NCI-H187 (cell line): ENCODE measurements around the gene IGFALS.

Source experiments
- DNase-seq, 2 experiments: peaks; one replicate each; lab custom pipeline; 2025; lab: John Stamatoyannopoulos, UW

The IGFALS gene

GRCh38 chr16:1793578-1794220, at the start of gene IGFALS:
TSS of gene IGFALS (minus strand) at chr16:1793705. CDS start at chr16:1793652, 53 bp downstream.
- DNase-seq, result no peak

DNA sequence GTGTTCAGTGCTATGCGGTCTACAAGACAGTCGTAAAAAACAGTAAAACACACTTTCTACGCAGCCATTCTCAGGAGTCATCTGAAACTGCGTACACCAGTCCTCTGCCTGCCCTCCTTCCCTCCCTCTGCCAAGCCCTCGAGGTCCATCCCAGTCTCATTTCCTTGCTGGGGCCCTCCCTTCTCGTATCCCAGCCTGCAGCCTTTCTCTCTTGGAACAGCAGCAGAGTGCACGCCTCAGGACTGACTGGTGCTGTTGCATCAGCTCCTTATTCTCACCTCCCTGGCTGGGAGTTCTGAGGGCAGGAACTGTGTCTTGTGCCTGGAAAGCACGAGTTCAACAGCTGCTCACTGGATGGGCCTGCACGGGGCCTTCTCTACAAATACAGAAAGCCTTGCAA, 46.0 kb upstream of the IGFALS start:
- no peak for DNase-seq

GRCh38 chr16:1834096-1834495, 40.6 kb upstream of the IGFALS start:
- no peak for DNase-seq

DNA sequence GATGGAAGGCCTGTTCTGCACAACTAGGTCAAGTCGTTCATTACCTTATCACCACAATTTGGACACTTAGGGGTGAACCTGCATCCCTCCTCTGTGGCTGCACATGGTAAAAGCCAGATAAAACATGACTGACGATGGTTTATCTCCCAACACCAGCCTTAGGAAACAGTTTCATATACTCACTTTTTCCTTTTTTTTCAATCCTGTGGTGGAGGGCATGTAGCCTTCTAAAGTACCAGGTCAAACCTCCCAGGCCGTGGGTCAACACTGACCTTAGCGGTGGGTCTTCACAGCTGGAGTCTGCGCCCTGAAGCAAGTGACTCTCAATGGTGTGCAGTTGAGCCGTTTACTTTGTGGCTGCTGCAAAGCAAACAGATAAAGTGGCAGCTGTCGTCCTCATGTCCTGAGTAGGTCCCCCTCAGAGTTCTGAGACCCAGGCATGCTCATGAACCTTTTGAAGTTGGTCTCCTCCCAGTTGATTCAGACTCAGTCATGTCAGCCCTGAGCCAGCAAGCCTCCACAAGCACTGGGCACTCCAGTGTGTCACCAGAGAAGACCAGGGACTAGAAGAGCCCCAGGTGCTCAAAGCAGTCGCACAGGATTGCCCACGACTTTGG, 39.4 kb upstream of the IGFALS start:
- peak; percentile 10 to 30 for DNase-seq

GRCh38 chr16:1831186-1832075, 37.9 kb upstream of the IGFALS start:
- no peak for DNase-seq

- DNase-seq, result no peak
Measured at GRCh38 chr16:1830213-1830612, 36.7 kb upstream of the IGFALS start.

DNA sequence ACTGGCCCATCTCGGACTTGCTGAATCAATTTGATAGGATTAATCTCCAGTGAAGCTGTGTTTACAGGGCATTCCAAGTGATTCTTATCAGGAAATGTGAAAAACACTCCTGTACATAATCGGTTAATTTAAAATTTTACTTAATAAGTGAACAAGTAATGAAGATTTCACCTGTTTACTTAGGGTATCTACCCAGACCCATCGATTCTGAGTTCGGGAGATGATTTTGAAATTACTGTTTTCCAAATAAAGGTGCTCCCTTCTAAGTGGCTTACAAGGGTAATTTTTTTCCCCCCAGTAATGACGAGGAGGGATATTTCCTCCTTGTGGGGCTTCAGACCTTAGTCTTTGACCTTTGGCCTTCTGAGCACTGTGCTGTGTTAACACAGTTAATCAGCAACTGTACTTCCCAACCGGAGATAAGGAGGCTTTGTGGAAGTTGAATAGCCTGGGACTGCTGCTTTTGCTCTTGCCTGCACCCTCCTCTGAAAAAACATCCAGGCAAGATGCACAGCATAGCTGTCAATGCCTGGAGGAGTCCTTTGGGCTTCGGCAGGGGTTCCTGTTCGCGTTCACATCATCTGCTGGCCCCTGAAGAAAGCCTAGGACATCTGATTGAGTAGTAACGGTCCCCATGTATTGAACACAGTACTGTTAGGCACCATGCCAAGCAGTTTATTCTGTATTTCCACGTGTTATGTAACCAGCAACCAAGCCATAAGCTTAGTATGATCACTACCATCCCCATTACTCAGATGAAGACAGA, 35.3 kb upstream of the IGFALS start:
- DNase-seq, result no peak

DNA sequence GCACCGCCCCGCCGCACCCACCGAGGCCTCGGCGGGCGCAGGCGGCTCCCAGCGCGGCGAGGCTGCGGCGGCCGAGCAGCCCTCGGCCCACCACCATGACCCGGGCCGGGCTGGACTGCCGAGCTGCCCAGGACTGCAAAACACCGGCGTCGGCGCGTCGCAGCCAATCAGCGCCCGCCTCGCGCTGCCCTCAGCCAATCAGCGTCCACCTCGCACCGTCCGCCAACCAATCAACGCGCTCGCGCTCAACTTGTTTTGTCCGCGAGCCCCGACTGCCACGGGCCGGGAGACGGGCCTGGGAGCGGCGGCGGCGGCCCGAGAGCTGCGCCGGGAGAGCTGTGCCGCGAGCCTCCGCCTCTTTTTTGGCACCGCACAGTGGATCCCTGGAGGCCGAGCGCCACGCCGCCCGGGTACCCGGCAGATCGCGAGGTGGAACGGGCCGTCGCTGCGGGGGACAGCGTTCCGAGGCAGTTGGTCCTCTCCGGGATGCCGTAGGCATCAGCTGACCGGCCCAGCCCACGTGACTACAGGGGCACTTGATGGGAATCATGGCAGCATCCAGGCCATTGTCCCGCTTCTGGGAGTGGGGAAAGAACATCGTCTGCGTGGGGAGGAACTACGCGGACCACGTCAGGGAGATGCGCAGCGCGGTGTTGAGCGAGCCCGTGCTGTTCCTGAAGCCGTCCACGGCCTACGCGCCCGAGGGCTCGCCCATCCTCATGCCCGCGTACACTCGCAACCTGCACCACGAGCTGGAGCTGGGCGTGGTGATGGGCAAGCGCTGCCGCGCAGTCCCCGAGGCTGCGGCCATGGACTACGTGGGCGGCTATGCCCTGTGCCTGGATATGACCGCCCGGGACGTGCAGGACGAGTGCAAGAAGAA, 33.4 kb upstream of the IGFALS start, which contains the start of the genes FAHD1 and HAGH:
Gene FAHD1 (plus strand): TSS at position 516 of the 883 bp plus-strand sequence. CDS start 33 bp downstream, at position 549.
Gene HAGH (minus strand): TSS at position 135 of the 883 bp plus-strand sequence. CDS start 38 bp downstream, at position 97.
- DNase-seq, result peak; percentile 87 to 99

DNA sequence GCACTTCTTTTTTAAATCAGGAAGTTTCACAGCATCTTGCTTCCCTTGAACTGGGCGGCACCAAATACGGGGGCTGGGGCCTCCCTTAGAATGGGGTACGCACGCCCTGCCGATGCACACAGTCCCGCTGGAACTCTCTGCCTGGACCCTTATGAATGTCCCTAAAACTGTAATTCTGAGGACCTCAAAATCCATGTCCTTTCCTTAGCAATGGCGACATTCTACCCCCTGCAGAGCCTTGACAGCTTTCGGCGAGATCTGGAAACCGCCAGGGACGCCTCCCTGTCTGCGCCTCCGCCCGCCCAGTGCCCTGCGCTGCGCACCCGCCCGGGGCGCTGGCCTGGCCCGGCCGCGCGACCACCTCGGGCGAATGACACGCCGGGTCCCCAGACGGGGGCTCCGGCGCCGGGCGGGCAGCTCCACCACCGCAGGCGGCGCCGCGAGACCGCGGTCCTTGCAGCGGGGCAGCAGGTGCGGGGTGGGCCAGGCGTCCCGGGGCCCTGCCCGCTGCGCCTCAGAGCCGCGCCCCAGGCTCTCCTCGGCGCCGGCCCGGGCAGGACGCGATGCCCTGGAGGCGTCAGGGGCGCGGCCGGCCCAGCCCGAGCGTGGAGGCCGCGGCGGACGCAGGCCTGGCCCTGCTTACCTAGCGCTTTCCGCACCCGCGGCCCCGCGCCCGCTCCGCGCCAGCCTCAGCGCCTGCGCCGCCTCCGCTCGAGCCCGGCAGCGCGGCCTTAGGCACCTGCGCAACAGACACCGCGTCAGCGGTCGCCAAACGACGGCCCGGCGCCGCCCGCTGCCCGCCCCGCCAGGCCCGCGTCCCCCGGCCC, 32.6 kb upstream of the IGFALS start:
- peak in 1 of 2 experiments; percentile 66 for DNase-seq

- DNase-seq, result no peak
Measured at GRCh38 chr16:1825381-1825863, 31.9 kb upstream of the IGFALS start.

DNA sequence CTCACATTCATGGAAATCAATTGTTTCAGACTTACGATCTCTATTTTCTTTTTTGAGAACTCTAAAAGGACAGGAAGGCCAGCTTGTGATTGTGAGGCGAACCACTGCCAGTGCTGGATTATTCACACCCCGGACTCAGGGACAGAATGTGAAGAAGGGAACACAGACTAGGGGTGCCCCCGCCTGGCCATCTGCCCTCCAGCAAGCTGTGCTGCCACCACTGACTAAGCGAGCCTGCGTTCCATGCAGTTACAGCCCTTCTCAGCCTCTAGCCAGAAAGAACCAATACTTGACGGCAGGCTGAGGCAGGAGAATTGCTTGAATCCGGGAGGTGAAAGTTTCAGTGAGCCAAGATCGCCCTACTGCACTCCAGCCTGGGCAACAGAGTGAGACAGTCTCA, 30.3 kb upstream of the IGFALS start:
- no peak for DNase-seq

DNA sequence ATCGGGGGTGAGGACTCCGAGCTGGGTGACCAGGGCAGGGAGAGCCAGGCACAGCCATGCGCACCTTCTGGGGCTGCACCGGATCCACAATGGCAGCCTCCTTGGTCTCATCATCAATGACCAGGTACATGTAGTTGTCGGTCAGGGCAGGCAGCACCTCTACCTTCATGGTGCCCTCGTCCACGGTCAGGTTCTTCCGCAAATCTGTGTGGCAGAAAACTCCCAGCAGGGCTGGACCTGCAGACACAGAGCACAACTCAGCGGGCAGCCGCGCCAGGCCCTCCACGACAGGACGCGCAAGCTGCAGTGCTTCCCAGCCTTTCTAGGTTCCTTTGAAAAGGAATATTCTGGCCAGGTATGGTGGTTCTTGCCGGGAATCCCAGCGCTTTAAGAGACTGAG, 29.3 kb upstream of the IGFALS start:
- DNase-seq, result no peak

GRCh38 chr16:1821861-1822611, 28.5 kb upstream of the IGFALS start:
- no peak for DNase-seq

GRCh38 chr16:1820946-1821290, 27.4 kb upstream of the IGFALS start:
- no peak for DNase-seq

- DNase-seq, result no peak
Measured at GRCh38 chr16:1820096-1820945, 26.8 kb upstream of the IGFALS start.

DNA sequence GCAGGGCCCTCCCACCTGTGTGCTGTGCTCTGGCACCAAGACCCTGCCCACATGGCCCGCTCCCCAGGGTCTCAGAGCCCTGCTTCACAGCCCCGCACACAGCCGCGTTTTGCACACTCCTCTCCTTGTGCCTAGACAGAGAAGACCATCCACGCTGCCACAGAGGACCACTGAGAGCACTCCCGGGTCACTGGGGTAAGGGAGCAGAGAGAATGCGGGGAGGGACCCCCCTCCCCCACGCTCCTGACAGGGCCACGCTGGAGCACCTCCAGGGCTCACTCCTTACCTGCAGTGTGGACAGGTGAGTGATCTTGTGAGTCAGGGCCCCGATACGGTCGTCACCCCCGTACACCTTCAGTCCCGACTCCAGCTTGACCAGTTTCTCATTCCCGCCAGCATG, 26.1 kb upstream of the IGFALS start:
- no peak for DNase-seq

DNA sequence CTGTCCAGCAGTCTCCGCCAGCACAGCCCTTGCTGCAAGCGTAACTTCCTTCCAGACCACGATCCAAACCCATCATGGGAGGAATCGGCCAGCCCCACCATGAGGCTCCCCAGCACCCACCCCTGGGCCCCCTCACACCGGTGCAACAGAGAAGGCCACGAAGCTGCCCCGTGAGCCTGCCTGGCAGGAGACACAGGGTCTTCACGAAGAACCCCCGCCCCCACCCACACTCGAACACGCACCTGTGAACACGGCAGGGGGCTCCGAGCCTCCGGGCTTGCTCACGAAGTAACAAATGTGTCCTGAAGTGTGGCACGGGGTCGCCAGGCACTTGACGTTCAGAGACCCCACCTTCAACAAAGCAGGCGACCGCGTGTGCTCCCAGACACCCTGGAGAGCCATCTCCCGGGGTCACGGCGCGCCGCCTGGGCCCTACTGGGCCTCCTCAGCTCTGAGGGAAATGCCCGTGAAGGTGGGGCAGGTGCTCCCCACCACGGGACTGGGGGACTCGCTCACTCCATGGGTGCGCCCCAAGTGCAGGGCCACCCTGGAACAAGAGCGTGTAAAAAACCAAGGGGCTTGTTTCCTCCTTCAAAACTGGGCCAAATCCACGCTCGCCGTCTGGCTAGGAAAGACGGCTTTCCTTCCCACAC, 25.5 kb upstream of the IGFALS start:
- no peak for DNase-seq
